Gastroesophageal sphincter (tissue), 3 donors: ENCODE measurements around the gene IGFBP7.

Source experiments
- CTCF ChIP-seq, 4 experiments: fragments of 200-600 bp in 2 of 4; fragments of 450-650 bp in 2 of 4; sonication (generic) in 1 of 4; IDR thresholded peaks; one replicate each; pipeline ENCODE4 v1.5.1; 2017 to 2019; ENCODE audit warnings: antibody characterized with exemption in 4 of 4, mild to moderate bottlenecking in 2 of 4, moderate library complexity in 2 of 4
- POLR2A ChIP-seq, 2 donors: fragments of 450-650 bp; IDR thresholded peaks; one replicate each; pipeline ENCODE4 v1.6.1; 2017; ENCODE audit warnings: antibody characterized with exemption in 2 of 2, mild to moderate bottlenecking in 2 of 2, moderate library complexity in 1 of 2

GRCh38 chr4:57051524-57051923 lies 58.7 kb downstream of the IGFBP7 start:
- TF ChIP-seq CTCF (IDR thresholded peaks at IDR 0.05) (no peak), POLR2A (IDR thresholded peaks at IDR 0.05) (no peak)
